Retina (tissue), 1 donor: ENCODE measurements around the gene GRIA1.

ENCODE experiments used
- DNase-seq: peaks from one replicate; pipeline ENCODE4 v3.0.0-alpha.2; 2016

GRIA1 gene

DNA sequence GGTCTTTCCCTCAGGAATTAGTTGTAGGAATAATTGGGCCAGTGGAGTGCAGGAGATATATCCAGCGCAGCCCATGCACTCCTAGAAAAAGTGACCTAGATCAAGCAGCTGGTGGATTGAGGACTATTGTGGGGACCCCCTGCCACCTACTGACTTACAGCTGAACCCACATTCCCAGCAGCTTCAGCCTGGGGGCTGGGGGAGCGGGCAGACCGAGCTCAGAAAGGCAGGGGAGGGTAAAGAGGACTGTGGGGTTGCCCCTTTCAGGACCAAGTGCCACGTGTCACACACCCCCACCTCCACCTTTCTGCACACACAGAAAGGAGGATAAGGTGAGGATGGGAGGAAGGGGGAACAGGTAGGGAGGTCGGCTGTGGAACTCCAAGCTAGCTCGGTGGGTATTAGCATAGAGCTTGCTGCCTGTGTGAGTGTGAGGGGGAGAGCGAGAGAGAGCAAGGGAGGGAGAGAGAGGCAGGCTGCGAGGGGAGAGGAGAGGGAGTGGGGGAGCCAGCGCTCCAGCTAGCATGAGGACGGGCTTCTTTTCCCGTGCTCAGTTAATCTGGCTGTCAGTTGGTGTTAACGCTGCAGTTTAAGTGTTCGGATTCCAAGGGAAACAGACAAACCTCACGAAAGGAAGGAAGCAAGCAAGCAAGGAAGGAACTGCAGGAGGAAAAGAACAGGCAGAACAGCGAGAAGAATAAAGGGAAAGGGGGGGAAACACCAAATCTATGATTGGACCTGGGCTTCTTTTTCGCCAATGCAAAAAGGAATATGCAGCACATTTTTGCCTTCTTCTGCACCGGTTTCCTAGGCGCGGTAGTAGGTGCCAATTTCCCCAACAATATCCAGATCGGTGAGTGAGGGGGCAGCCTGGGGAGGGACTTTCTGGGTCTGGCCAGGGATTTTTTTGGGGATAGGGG lies at the start of gene GRIA1:
Gene GRIA1, plus strand, starts transcription at position 553 of the 920 bp plus-strand sequence.
- peak; percentile 84 for DNase-seq

DNA sequence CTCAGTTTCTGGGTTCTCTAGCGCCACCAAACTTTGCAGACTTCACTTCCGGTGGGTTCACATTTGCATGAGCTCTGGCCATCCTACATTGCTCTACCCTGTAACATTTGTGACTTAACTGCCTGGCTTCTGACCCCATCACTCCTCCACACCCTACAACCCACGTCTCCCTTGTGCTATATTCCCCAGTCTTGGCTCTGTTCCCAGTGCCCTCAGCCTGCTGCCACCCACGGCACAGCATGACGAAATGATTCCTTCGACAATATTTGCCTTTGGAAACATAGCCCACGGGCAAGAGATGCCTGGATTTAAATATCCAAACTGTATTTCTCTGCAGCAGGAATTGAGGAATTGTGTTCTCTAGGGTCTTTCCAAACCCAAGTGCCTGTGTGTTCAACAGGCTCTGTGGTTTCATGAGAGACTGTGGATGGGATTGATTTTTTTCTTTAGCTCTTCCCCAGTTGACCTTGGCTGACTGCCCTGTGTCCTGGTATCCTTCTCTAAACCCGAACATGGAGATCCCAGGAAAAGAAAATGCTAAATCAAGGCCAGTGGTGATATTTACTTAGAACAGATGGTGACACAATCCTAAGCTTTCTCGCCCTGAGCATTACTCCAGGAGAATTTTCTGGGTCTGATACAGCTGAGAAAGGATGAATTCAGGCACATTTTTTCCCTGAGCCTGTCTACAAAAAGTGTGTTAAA lies 44.4 kb upstream of the GRIA1 start:
- no peak for DNase-seq

DNA sequence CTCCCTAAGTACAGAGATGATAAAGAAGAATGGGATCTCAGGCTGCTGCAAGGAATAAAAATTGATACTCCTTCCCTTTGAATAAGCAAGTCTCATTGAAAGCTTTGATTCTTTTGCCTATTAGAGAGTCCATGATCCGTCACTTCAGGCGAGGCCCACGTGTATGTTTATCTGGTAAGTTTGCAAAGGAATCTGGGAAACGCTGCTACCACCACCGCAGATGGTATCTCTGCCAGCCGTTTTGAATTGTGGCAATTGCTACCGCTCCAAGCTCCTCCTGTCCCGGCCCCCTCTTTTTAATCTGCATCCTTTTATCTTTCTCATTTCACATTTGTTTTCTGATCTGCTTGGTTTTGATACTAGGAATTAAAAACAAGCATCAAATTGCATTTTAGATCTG lies 42.9 kb upstream of the GRIA1 start:
- no peak for DNase-seq

DNA sequence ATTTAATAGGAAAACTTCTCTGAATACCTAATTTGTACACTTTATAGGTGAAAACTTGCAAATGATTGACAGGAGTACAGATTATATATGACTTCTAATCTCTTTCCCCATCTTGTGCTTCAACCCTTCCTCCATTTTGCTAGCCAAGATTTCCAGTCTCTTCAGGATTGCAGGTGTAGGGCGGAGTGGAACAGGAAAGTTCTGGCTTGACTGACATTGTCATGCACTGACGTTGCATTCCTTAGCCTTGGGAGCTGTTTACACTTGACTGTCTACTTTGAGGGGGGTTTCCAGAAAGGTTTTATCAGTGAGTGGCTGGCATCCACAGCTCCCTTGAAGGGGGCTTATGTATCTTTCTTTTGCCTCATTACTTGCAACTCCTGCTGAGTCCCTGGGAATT lies 34.1 kb upstream of the GRIA1 start:
- no peak for DNase-seq

DNA sequence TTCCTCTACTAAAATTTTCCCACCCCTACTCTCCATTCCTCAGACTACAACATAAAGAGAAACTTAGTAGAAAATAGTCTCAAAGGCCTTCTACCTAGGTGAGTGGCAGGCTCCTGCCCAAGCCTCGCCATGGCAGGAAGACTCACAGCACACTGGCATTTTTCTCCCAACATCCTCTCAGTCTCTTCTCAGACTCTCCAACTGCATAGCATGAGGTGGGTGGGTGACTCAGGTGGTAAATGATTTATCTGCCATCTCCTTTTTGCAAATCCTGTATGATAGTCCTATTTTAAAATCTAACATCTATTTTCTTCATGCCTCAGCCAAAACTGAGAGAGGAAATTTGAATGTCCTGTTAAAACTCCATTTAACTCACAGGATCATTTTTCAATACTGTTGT lies 33.5 kb upstream of the GRIA1 start:
- no peak for DNase-seq

DNA sequence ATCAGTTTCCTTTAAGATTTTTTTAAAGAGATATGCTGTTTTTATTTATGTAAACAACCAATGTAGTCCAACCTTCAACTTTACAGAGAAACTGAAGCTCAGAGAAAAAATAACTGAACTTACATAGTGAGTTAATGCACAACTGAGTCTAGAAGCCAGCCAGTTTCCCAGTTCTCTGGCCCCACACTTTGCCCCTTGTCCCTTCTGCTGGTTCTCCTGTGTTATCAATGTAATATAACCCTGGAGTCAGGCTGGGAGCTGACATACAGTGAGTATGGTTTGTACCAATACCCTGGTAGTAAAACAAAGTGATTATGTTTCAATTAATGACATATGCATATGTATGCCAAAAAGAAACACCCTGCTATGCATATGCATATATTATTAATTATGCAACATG lies 32.2 kb upstream of the GRIA1 start:
- DNase-seq = no peak

DNA sequence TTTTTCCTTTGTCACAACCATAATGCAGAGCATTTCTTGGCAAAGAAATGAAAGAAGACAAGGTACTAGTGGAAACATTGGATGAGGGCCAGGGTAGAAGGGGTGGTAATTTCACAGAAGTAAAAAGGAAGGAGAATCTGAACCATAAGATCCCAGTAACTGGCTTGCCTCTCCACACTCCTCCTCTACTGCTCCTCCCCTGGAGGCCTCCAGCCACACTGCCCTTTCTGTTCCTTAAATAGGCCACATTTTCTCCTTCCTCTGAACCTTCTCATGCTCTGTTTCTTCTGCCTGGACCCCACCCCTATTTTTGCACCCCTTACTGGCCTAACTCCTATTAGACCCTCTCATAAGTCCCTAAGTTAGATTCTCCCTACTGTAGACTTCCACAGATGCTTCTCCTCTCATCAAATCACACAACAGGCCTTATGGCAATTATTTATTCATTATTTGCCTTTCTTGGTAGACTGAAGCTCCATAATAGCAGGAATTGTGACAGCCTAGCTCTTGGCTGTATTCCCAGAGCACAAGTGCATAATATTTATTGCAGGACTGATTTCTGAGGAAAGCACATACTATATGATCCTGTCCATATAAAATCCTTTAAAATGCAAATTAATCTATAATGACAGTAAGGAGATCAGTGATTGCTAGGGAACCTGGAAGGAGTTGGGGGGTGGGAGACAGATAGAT lies 31.3 kb upstream of the GRIA1 start:
- no peak for DNase-seq

DNA sequence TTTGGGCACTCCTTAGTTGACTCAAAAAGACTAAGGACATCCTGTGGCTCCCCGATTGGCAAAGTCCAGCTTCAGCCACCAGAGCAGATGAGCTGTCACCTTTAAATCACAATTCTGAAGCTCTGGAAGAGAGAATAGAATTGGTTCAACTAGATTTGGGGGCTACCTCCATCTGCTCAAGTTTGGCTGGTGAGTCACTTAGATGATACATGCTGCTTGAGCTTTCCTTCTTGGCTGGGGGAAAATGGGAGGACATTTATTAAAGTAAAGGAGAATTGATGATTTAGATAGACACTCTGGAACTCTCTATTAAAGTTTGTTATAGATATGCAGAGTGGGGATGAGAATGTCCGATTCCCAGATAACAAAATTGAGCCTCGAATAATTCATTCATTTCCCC lies 30.0 kb upstream of the GRIA1 start:
- no peak for DNase-seq

DNA sequence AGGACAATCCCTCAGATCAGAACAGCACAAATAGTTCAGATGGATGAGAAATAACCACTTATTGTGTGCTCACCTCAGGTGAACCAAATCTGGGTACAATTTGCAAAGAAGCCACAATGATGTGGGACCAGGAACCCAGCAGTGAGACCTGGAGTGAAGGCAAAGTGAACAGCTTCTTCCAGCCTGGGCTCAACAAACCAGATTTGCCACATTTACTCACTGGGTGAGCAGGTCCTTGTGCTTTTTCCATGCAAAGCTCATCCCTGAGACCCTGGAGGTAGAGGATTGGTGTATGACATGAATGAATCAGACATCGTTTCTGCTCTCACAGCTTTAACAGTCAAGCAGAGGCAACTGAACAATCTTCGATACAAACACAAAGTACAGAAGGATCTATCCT lies 29.1 kb upstream of the GRIA1 start:
- DNase-seq = no peak

DNA sequence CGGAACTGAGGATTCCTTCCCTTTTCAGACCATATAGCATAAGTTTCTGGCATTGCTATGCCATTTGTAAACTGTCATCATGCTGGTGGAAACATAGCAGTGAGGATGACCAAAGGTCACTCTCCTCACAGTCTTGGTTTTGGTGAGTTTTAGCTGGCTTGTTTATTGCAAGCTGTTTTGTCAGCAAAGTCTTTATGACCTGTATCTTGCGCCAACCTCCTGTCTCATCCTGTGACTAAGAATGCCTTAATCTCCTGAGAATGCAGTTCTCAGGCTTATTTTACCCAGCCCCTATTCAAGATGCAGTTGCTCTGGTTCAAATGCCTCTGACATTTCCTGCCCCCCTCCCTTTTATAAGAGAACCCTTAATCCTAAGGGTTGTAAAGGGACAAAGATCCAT lies 26.7 kb upstream of the GRIA1 start:
- no peak for DNase-seq

GRCh38 chr5:153467546-153467945 lies 22.9 kb upstream of the GRIA1 start:
- DNase-seq = no peak

- no peak for DNase-seq
Observed at GRCh38 chr5:153469423-153469822, 21.0 kb upstream of the GRIA1 start.

DNA sequence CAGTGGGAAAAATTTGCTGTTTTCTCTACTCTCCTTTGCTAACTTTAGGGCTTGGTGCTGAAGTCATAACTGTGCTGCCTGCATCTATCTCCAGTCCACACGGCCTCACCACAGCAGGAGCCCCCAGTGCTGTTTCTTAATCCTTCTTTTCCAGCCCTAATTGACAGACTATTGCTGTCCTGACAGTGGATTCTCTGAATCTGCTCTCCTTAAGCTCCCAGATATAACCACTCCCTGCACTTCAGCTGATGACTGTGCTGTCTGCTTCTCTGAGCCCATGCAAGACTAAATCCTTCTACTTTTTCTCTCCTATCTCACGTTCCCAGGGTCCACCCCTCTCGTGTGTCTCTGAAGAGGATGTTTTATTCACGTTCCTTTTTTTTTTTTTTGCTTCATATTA lies 19.7 kb upstream of the GRIA1 start:
- DNase-seq = no peak

DNA sequence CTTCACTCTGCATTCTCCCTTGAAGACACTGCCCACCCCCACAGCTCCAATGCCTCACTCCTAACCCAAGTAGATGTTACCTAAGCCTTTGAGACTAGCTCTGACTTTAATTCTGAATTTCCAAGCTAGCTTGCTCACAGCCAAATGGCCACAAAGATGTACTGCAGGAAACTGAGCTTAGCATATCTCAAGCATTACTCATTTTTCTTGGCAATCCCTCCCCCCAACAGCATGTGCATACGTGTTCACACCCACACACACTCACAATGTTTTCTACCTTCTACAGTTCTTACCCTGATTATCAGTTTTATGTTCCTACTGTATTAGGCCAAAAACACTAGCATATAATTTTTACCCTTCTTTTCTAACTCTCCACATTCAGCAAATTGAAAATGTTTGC lies 13.7 kb upstream of the GRIA1 start:
- no peak for DNase-seq

DNA sequence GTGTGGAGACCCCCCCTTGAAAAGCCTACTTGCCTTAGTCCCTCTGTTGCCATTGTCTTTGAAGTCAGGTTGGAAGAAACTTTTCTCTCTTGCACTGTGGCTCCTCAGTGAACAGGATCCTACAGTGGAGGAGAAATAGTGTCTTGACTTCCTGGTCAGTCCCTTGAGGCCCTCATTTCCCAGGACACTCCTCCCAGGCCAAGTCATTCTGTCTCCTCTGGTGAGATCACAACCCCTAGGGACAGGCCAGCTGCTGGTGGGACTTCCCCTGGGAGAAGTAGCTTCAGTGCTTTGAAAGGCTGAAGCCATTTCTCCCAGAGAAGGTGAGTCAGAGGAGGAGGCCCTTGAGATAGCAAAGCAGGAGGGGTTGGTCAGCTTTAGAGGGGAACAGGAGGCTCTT lies 10.1 kb upstream of the GRIA1 start:
- no peak for DNase-seq

DNA sequence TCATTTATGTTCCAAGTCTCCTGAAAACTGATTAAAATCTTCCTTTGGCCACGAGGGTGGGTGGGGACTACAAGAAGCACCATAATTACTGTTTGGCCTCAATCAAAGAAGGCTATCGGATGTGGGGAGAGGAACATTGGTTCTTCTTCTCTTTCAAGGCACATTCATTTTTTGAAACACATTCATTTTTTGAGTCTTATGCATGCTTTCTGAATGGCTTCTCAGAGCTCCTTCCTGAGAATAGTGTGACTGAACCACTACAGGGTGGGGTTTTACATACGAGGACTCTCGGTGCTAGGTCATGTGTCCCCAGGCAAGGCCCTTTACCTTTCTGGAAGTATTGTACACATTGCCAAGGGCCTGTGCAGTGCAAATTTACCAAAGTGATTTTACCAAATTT lies 7.0 kb upstream of the GRIA1 start:
- no peak for DNase-seq

DNA sequence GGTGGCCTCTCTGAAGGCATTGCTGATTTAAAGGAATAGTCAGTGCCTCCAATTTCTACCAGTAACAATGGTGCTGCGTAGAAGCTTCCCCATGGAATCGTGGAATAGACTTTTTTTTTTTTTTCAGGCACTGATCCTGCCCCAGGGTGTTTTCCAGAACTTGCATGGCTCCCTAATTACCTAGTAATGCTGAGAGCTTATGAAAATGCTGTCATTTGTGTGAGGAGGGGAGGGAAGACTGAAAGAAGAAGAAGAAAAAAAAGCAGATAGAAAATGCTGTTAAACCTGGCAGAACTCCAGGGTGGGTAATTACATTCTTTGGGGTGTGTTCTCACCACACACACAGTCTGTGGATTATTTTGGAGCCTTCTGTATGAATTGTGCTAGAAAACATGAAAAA lies 4.8 kb upstream of the GRIA1 start:
- no peak for DNase-seq

GRCh38 chr5:153486771-153487170 lies 3.7 kb upstream of the GRIA1 start:
- no peak for DNase-seq

- DNase-seq = no peak
Observed at GRCh38 chr5:153489611-153490010, 859 bp upstream of the GRIA1 start.

- DNase-seq = peak; percentile 69
Observed at GRCh38 chr5:153491038-153491744, 721 bp downstream of the GRIA1 start.

- DNase-seq = peak; percentile 56
Observed at GRCh38 chr5:153491856-153492255, 1.4 kb downstream of the GRIA1 start.

DNA sequence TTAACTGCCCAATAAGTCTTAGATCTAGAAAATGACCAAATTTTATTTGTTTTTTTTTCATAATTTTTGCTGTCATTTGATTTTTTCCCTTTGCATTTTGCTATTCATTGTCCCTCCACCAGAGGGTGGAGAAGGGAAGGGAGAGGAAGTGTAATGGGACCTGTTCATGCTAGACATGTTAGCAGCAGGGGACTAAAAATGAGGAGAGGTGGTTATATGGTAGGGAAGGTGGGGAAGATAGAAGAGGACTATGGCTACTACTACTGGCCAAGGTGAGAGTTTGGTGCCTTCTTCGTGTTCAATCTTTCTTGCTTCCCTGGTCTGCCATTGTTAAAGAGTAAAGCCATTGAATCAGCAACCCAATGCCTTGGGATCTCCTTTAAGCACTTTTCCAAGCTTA lies 6.4 kb downstream of the GRIA1 start:
- DNase-seq = peak; percentile 44

DNA sequence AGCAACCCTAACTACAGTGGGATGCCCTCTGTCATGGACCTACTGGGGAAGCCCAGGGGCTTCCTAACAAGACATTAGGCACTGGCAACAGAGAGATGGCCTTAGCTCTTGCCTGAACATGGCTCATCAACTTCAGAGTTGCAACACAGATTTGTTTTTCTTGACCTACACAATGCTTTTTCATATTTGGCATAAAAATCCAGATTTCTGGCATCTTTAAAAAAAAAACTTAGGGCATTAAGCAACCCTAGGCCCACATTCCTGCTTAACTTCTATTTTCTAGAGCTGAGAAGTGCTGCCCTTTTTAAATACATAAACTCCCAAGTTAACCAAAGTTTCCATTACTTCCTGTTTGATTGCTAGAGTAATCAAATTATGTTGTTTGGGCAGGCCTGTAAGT lies 8.0 kb downstream of the GRIA1 start:
- DNase-seq = no peak
